Upper lobe of left lung (tissue), 6 donors: ENCODE measurements around the gene NPTXR. TPM values are rescaled to one million over a fixed set of nuclear protein-coding genes. Genes with fewer than 3 reads are reported as not detected.

Source experiments
- ATAC-seq, 2 donors: fragments of 200-7000 bp; cut with Tn5 transposase; one replicate each; pipeline ENCODE4 v1.9.1; 2022; ENCODE audit warnings: mild to moderate bottlenecking in 2 of 2, moderate library complexity in 2 of 2; ENCODE audit not compliant: low FRiP score in 2 of 2
- DNase-seq, 2 donors: peaks; one replicate each; pipeline ENCODE4 v3.0.0-alpha.2; 2019 to 2020
- H3K27ac ChIP-seq, 4 donors: fragments of 200-600 bp; sonication (generic); one replicate each; pipeline ENCODE4 v1.5.1; 2016 to 2019
- H3K27me3 ChIP-seq, 4 donors: fragments of 200-600 bp; sonication (generic); one replicate each; pipeline ENCODE4 v1.5.1; 2017 to 2019
- H3K36me3 ChIP-seq, 4 donors: fragments of 200-600 bp; sonication (generic); one replicate each; pipeline ENCODE4 v1.5.1; 2016 to 2019
- H3K4me1 ChIP-seq, 4 donors: fragments of 200-600 bp; sonication (generic); one replicate each; pipeline ENCODE4 v1.5.1; 2018 to 2019
- H3K4me3 ChIP-seq, 4 donors: fragments of 200-600 bp; sonication (generic); one replicate each; pipeline ENCODE4 v1.5.1; 2017 to 2019; ENCODE audit warnings: mild to moderate bottlenecking in 2 of 4, moderate library complexity in 1 of 4
- H3K9me3 ChIP-seq, 4 donors: fragments of 200-600 bp; sonication (generic); one replicate each; pipeline ENCODE4 v1.5.1; 2018 to 2019
- EP300 ChIP-seq, 4 donors: sonication (generic); formaldehyde crosslinking; IDR thresholded peaks; one replicate each; pipeline ENCODE4 v1.5.1; 2017; ENCODE audit warnings: antibody characterized with exemption in 4 of 4, control low read depth in 2 of 4
- POLR2A ChIP-seq, 4 donors: fragments of 450-650 bp; IDR thresholded peaks; one replicate each; pipeline ENCODE4 v1.5.1; 2016 to 2017; ENCODE audit warnings: antibody characterized with exemption in 4 of 4, mild to moderate bottlenecking in 2 of 4
- POLR2AphosphoS5 ChIP-seq, 2 donors: sonication (generic); formaldehyde crosslinking; IDR thresholded peaks; one replicate each; pipeline ENCODE4 v1.5.1; 2017; ENCODE audit warnings: antibody characterized with exemption in 2 of 2
- WGBS, 2 donors: methylation state at CpG; one replicate each; pipeline ENCODE4 v1.1.5; 2017 to 2018; 5-methylcytosine and 5-hydroxymethylcytosine counted together
- total RNA-seq, 6 donors: library from RNA; depleted of rRNA in 4 of 6; stranded (reverse); fragments of >200 nt in 4 of 6; gene quantifications; one replicate each; pipeline versions ENCODE4 v1.1.0 to v1.2.1, GENCODE V29; 2016 to 2021
- TF ChIP-seq, protein P1 (sequence below), 6 experiments: fragments of 450-650 bp in 4 of 6; fragments of 200-600 bp in 2 of 6; sonication (generic) in 2 of 6; IDR thresholded peaks; one replicate each; pipeline ENCODE4 v1.5.1; 2016 to 2019; ENCODE audit warnings: antibody characterized with exemption in 6 of 6
- donor health status: DM: no; HTN: no; CAD: no; lungs with moderate emphysema.
- donor health status: DM: no; HTN: yes; CAD: no; lungs with severe emphysema.

Gene NPTXR
- total RNA-seq, 6 donors from 2014 or later = 1.4 to 6.6 (median 3.0) TPM; not detected in 1

DNA sequence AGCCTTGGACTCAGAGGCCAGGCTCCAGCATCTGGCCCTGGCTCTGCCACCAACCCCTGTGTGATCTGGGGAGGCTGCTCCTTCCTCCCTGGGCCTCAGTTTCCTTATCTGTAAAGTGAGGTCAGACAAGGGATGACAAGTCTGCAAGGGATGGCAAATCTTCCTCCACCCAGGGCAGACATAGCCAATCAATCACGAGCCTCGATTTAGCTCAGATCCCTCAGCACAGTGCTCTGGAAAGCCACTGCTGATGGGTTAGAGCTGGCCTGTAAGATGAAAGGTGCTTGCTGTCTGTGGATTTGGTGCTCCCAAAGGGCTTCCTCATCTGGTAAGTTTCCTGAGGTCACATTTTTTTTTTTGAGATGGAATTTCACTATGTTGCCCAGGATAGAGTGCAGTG is 20.2 kb downstream of the NPTXR start:
- H3K4me3 ChIP-seq = no peak overlapping the region
- H3K27me3 ChIP-seq = no peaks in the 10 kb centered on the region
- DNase-seq = no peak
- no peaks in the 10 kb centered on the region for H3K36me3 ChIP-seq
- H3K27ac ChIP-seq = no peak overlapping the region
- no peak for TF ChIP-seq POLR2A (IDR thresholded peaks at IDR 0.05)
- TF ChIP-seq EP300 (IDR thresholded peaks at IDR 0.05) = no peak
- no peak for TF ChIP-seq POLR2AphosphoS5 (IDR thresholded peaks at IDR 0.05)
- TF ChIP-seq, protein P1, sequence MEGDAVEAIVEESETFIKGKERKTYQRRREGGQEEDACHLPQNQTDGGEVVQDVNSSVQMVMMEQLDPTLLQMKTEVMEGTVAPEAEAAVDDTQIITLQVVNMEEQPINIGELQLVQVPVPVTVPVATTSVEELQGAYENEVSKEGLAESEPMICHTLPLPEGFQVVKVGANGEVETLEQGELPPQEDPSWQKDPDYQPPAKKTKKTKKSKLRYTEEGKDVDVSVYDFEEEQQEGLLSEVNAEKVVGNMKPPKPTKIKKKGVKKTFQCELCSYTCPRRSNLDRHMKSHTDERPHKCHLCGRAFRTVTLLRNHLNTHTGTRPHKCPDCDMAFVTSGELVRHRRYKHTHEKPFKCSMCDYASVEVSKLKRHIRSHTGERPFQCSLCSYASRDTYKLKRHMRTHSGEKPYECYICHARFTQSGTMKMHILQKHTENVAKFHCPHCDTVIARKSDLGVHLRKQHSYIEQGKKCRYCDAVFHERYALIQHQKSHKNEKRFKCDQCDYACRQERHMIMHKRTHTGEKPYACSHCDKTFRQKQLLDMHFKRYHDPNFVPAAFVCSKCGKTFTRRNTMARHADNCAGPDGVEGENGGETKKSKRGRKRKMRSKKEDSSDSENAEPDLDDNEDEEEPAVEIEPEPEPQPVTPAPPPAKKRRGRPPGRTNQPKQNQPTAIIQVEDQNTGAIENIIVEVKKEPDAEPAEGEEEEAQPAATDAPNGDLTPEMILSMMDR (IDR thresholded peaks at IDR 0.05) = no peak
- H3K4me1 ChIP-seq = no peaks in the 10 kb centered on the region
- H3K9me3 ChIP-seq = no peaks in the 10 kb centered on the region
- 63 to 80% methylated on average over 1 to 2 of the region's 2 CpGs for WGBS, 2 donors
- no peak for ATAC-seq

DNA sequence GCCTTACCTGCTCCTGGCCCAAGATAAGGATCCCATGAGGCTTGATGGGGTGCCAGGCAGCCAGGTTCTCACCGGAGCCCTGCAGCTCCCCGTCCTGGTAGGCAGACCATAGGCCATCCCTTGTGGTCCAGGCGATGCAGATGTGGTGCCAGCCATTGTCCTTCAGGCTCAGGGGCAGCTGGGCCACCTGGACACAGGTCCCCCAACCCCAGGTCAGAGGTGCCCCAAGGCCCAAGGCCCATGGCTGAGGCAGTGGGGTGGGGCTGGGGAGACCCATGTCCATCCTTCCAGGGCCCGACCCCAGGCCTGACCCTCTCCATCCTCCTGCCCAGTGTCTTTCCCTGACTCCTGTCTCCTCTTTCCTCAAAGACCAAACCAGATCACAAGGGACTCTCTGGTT is 20.8 kb downstream of the NPTXR start:
- TF ChIP-seq POLR2A (IDR thresholded peaks at IDR 0.05) (no peak), POLR2AphosphoS5 (IDR thresholded peaks at IDR 0.05) (no peak), EP300 (IDR thresholded peaks at IDR 0.05) (no peak)
- TF ChIP-seq, protein P1 (IDR thresholded peaks at IDR 0.05) = no peak
- H3K27ac ChIP-seq = no peak overlapping the region
- H3K27me3 ChIP-seq = no peaks in the 10 kb centered on the region
- ATAC-seq = no peak
- no peaks in the 10 kb centered on the region for H3K9me3 ChIP-seq
- no peak overlapping the region for H3K4me3 ChIP-seq
- H3K36me3 ChIP-seq = no peaks in the 10 kb centered on the region
- WGBS, 2 donors = 95 to 100% methylated on average over 3 to 4 of the region's 4 CpGs
- DNase-seq = no peak
- no peaks in the 10 kb centered on the region for H3K4me1 ChIP-seq

DNA sequence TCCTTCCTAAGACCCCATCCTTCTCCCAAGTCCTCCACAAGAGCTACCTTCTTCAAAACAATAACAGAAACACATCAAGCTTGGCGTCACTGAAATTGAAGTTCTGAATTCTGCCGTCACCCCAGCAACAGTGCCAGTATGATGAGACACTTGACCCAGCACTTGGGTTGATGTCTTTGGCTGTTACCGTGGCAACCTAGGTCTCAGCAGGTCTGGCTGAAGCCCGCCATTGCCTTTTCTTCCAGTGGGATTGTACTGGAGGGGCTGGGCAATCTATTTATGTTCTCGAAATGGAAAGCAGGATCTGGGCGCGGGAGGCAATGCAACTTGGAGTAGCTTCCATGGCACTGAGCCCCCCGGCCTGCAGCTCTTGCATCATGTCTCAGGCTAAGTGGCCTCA is 23.8 kb downstream of the NPTXR start:
- Histone ChIP-seq H3K27ac (no peak overlapping the region), H3K4me1 (no peaks in the 10 kb centered on the region), H3K9me3 (no peaks in the 10 kb centered on the region), H3K36me3 (no peaks in the 10 kb centered on the region), H3K4me3 (no peak overlapping the region), H3K27me3 (no peaks in the 10 kb centered on the region)
- no peak for ATAC-seq
- no peak for DNase-seq
- no peak for TF ChIP-seq POLR2AphosphoS5 (IDR thresholded peaks at IDR 0.05)
- no peak for TF ChIP-seq EP300 (IDR thresholded peaks at IDR 0.05)
- TF ChIP-seq POLR2A (IDR thresholded peaks at IDR 0.05) = no peak
- TF ChIP-seq, protein P1 (IDR thresholded peaks at IDR 0.05) = no peak
- 66 to 70% methylated on average over 8 of the region's 8 CpGs for WGBS, 2 donors

DNA sequence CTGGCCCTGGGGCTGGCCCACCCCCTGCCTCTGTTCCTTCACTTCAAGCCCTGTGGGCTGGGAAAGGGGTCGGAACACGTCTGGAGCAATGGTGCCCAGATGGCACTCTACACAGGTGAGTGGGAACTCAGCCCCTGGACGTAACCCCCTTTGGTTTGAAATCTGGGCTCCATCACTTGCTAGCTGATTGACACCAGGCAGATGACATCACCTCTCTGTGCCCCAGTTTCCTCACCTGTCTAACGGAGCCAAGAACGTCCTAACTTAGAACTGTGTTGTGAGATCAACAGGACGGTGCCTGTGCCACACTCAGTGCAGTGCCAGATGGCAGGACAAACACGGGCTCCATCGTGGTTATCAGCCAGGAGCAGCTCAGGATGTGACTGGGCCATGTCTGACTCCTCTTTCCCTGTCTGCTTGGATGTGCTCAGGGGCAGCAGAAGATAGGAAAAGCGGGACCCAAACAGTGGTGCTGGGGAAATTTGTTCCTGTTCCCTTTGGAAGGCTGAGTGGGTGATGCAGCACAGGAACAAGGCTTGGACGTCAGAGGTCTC is 24.4 kb downstream of the NPTXR start:
- TF ChIP-seq EP300 (IDR thresholded peaks at IDR 0.05) = no peak
- TF ChIP-seq POLR2AphosphoS5 (IDR thresholded peaks at IDR 0.05) = no peak
- TF ChIP-seq POLR2A (IDR thresholded peaks at IDR 0.05) = no peak
- TF ChIP-seq, protein P1 (IDR thresholded peaks at IDR 0.05) = no peak
- H3K4me3 ChIP-seq = no peak overlapping the region

DNA sequence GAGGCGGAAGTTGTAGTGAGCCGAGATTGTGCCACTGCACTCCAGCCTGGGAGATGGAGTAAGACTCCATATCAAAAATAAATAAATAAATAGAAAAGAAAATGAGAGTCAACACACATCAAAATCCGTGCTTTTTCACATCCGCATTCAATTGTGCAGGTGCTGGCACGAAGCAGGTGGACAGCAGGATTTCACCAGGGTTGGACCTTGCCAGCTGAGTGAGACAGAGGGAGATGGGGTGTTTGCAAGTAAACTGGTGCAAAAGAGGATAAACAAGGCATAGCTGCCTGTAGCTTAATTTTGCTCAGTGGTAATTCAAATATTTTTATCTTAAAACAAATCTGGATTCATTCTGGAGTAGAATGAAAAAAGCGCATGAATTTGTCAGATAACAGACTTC is 26.6 kb downstream of the NPTXR start:
- H3K4me3 ChIP-seq = no peak overlapping the region
- DNase-seq (no peak), ATAC-seq (no peak)
- H3K27me3 ChIP-seq = no peaks in the 10 kb centered on the region
- H3K9me3 ChIP-seq = no peaks in the 10 kb centered on the region
- WGBS, 2 donors = 85 to 86% methylated on average over 6 of the region's 6 CpGs
- no peaks in the 10 kb centered on the region for H3K36me3 ChIP-seq
- TF ChIP-seq, protein P1 (IDR thresholded peaks at IDR 0.05) = no peak
- no peak for TF ChIP-seq POLR2AphosphoS5 (IDR thresholded peaks at IDR 0.05)
- no peak for TF ChIP-seq EP300 (IDR thresholded peaks at IDR 0.05)
- no peak for TF ChIP-seq POLR2A (IDR thresholded peaks at IDR 0.05)
- H3K27ac ChIP-seq = no peak overlapping the region
- H3K4me1 ChIP-seq = no peaks in the 10 kb centered on the region

More for the DNA sequence above, 24.4 kb downstream of the NPTXR start:
- Histone ChIP-seq H3K9me3 (no peaks in the 10 kb centered on the region), H3K4me1 (no peaks in the 10 kb centered on the region), H3K36me3 (no peaks in the 10 kb centered on the region), H3K27ac (no peak overlapping the region), H3K27me3 (no peaks in the 10 kb centered on the region)
- 69 to 77% methylated on average over 3 to 10 of the region's 10 CpGs for WGBS, 2 donors
- DNase-seq = no peak
- ATAC-seq = peak in 1 of 2 donors; percentile 19
